K562 (cell line): ENCODE measurements around the gene MCMBP. TPM values are rescaled to one million over a fixed set of nuclear protein-coding genes. Genes with fewer than 3 reads are reported as not detected.

ENCODE experiments used
- ATAC-seq: fragments of 200-7000 bp; cut with Tn5 transposase; 3 replicates; pipeline ENCODE4 v1.9.1; 2020; ENCODE audit warnings: moderate library complexity
- BruUV-seq: library from RNA; stranded (reverse); fragments of 400-500 nt; replicated peaks from 2 replicates; lab custom pipeline; 2021; lab: Mats Ljungman, UMichigan
- CTCF ChIA-PET: fragments of 300-600 bp; formaldehyde crosslinking; extraction: SDS; loops from one replicate; lab custom pipeline; 2021; ENCODE audit warnings: low intra/inter-chr PET ratio; lab: Yijun Ruan, JAX
- POLR2A ChIA-PET: fragments of 300-600, 350-650 bp; sonication (Branson Sonifier 250); formaldehyde crosslinking; extraction: SDS; loops from one replicate; lab custom pipeline; 2021; ENCODE audit warnings: antibody characterized with exemption, inconsistent platforms; lab: Yijun Ruan, JAX
- DNase-seq, 4 experiments: peaks; one replicate each; pipeline versions ENCODE4 v3.0.0 to v3.0.0-alpha.2; 2011 to 2018; ENCODE audit warnings: low spot score in 3 of 4, mixed read lengths in 3 of 4; ENCODE audit errors: extremely low read depth in 1 of 4
- FAIRE-seq: peaks from 2 replicates; lab custom pipeline; 2011; peaks lifted over from hg19 to GRCh38; lab: Jason Lieb, UNC
- H2AFZ ChIP-seq: 2 replicates; pipeline ENCODE4 v1.6.0; 2011; ENCODE audit warnings: low read depth, low read length, control low read depth, inconsistent platforms
- H3K27ac ChIP-seq: fragments of 200-600 bp; 3 replicates; pipeline ENCODE4 v1.8.0; 2011; ENCODE audit warnings: low read depth, mild to moderate bottlenecking, control low read depth, inconsistent platforms, low read length, moderate library complexity, mixed read lengths; ENCODE audit errors: extremely low read depth
- H3K27me3 ChIP-seq, 2 experiments: fragments of 300-600 bp in 1 of 2; 2 replicates in 1 of 2; 3 replicates in 1 of 2; pipeline versions ENCODE4 v1.6.0 to v1.8.0; 2011; ENCODE audit warnings: inconsistent platforms in 2 of 2, low read length in 2 of 2, mild to moderate bottlenecking in 1 of 2, mixed read lengths in 1 of 2, moderate library complexity in 1 of 2; ENCODE audit not compliant: control insufficient read depth in 2 of 2, insufficient read depth in 2 of 2
- H3K36me3 ChIP-seq: fragments of 300-600 bp; 3 replicates; pipeline ENCODE4 v1.8.0; 2011; ENCODE audit warnings: mild to moderate bottlenecking, low read length, inconsistent platforms; ENCODE audit not compliant: control insufficient read depth, insufficient read depth
- H3K4me1 ChIP-seq, 2 experiments: fragments of 200-600 bp in 1 of 2; replicated peaks in 1 of 2; 2 replicates in 1 of 2; 3 replicates in 1 of 2; pipeline versions ENCODE4 v1.5.1 to v1.8.0; 2011; ENCODE audit warnings: inconsistent platforms in 2 of 2, low read length in 2 of 2, mild to moderate bottlenecking in 1 of 2, mixed read lengths in 1 of 2, moderate library complexity in 1 of 2; ENCODE audit not compliant: control insufficient read depth in 2 of 2, insufficient read depth in 2 of 2
- H3K4me2 ChIP-seq: 2 replicates; pipeline ENCODE4 v1.6.1; 2011; ENCODE audit warnings: low read length, control low read depth, inconsistent platforms, mixed read lengths; ENCODE audit not compliant: insufficient read depth
- H3K4me3 ChIP-seq: fragments of 200-600 bp; sonication (generic), shearing (Covaris generic); 2 replicates; pipeline ENCODE4 v1.5.1; 2016; ENCODE audit warnings: control low read depth, inconsistent platforms
- H3K79me2 ChIP-seq: fragments of 200-600 bp; 3 replicates; pipeline ENCODE4 v1.8.0; 2011; ENCODE audit warnings: low read length, inconsistent platforms; ENCODE audit not compliant: control insufficient read depth, insufficient read depth
- H3K9ac ChIP-seq, 2 experiments: 2 replicates each; pipeline versions ENCODE4 v1.6.0 to v1.6.1; 2011; ENCODE audit warnings: low read depth in 2 of 2, low read length in 2 of 2, control low read depth in 1 of 2, inconsistent platforms in 1 of 2, mild to moderate bottlenecking in 1 of 2, mixed read lengths in 1 of 2; ENCODE audit not compliant: insufficient read depth in 1 of 2
- H3K9me1 ChIP-seq: one replicate; pipeline ENCODE4 v1.6.0; 2011; ENCODE audit warnings: inconsistent platforms, mild to moderate bottlenecking, low read length, moderate library complexity; ENCODE audit not compliant: control insufficient read depth, insufficient read depth
- H3K9me3 ChIP-seq: replicated peaks from 2 replicates; pipeline ENCODE4 v1.5.1; 2011; ENCODE audit warnings: low read depth, low read length, inconsistent platforms; ENCODE audit not compliant: control insufficient read depth, insufficient read depth
- H4K20me1 ChIP-seq: replicated peaks from 2 replicates; pipeline ENCODE4 v1.6.1; 2011; ENCODE audit warnings: low read length, inconsistent platforms, mixed read lengths; ENCODE audit not compliant: control insufficient read depth, insufficient read depth
- ARHGAP35 ChIP-seq: fragments of 450-650 bp; IDR thresholded peaks from 2 replicates; pipeline ENCODE4 v1.6.1; 2018; ENCODE audit not compliant: partially characterized antibody
- BCOR ChIP-seq: fragments of 450-650 bp; IDR thresholded peaks from 2 replicates; pipeline ENCODE4 v1.6.1; 2016
- C11orf30 ChIP-seq: fragments of 450-650 bp; IDR thresholded peaks from 2 replicates; pipeline ENCODE4 v1.6.1; 2016; ENCODE audit warnings: low read depth, mild to moderate bottlenecking
- ELF1 ChIP-seq: fragments of 200-800 bp; sonication (Bioruptor generic); IDR thresholded peaks from 2 replicates; pipeline ENCODE4 v1.6.1; 2016; ENCODE audit warnings: missing genetic modification characterization, missing compliant biosample characterization
- NONO ChIP-seq, 2 experiments: fragments of 200-400 bp in 1 of 2; fragments of 450-650 bp in 1 of 2; formaldehyde crosslinking in 1 of 2; IDR thresholded peaks; 2 replicates each; pipeline ENCODE4 v1.6.1; 2017; ENCODE audit warnings: low read depth in 2 of 2, mild to moderate bottlenecking in 2 of 2, moderate library complexity in 2 of 2, low read length in 1 of 2
- U2AF2 ChIP-seq: fragments of 200-400 bp; formaldehyde crosslinking; optimal IDR thresholded peaks from 2 replicates; pipeline ENCODE3; 2017; ENCODE audit warnings: low read depth, mild to moderate bottlenecking, low read length
- XRCC4 ChIP-seq: IDR thresholded peaks from one replicate; pipeline ENCODE4 v1.6.1; 2011; ENCODE audit not compliant: insufficient read depth, insufficient read length; ENCODE audit errors: extremely low read depth
- ZNF57 ChIP-seq: fragments of 450-650 bp; formaldehyde crosslinking; IDR thresholded peaks from 2 replicates; pipeline ENCODE4 v1.4.0; 2020; ENCODE audit warnings: mild to moderate bottlenecking, moderate library complexity
- ZNF589 ChIP-seq: fragments of 200-800 bp; sonication (Bioruptor generic); IDR thresholded peaks from 2 replicates; pipeline ENCODE4 v1.6.1; 2016; ENCODE audit warnings: low read depth, missing genetic modification characterization, missing compliant biosample characterization
- ZNF766 ChIP-seq: fragments of 200-800 bp; sonication (Bioruptor generic); conservative IDR thresholded peaks from 2 replicates; pipeline ENCODE4 v1.6.1; 2016; ENCODE audit warnings: missing genetic modification characterization, missing compliant biosample characterization
- WGBS: fragments of 100-300 bp; shearing (Covaris generic); methylation state at CpG from one replicate; pipeline ENCODE4 v1.1.6; 2016; ENCODE audit warnings: low coverage, mixed read lengths; ENCODE audit not compliant: insufficient coverage; ENCODE audit errors: missing lambda C conversion rate; 5-methylcytosine and 5-hydroxymethylcytosine counted together
- in situ Hi-C: fragments of 300-500 bp; cut with MboI; formaldehyde crosslinking; loops from 4 replicates; pipeline ENCODE4 v1.15.0; 2018; ENCODE audit warnings: inconsistent platforms, mixed read lengths
- intact Hi-C: fragments of 100-400 bp; cut with micrococcal nuclease; formaldehyde crosslinking; loops from 2 replicates; pipeline ENCODE4 v1.14.2; 2022
- polyA plus RNA-seq, 8 experiments: library from polyadenylated mRNA; depleted of rRNA in 4 of 8; stranded (reverse) in 5 of 8; unstranded in 3 of 8; fragments of >200 nt; fragmentation: Nextera tagmentation in 2 of 8; fragmentation: Illumina TruSeq in 1 of 8; extraction: Ambion mirVana in 2 of 8; extraction: Trizol in 1 of 8; gene quantifications; 2 replicates each; pipeline versions ENCODE4 v1.2.1 to v1.2.3, GENCODE V29; 2011 to 2014; ENCODE audit warnings: inconsistent platforms in 1 of 8, missing spikeins in 1 of 8
- total RNA-seq, 7 experiments: library from RNA; depleted of rRNA in 6 of 7; stranded (reverse); fragments of >200 nt in 6 of 7; fragmentation: Illumina TruSeq in 2 of 7; extraction: Trizol in 2 of 7; gene quantifications; 2 replicates each; pipeline versions ENCODE4 v1.2.1 to v1.2.3, GENCODE V29; 2011 to 2021; ENCODE audit warnings: low replicate concordance in 1 of 7
- TF ChIP-seq, protein P1 (sequence below): fragments of 250-450 bp; sonication (Bioruptor Pico); IDR thresholded peaks from 2 replicates; pipeline ENCODE4 v1.5.0; 2021; ENCODE audit warnings: mild to moderate bottlenecking, borderline replicate concordance

Gene MCMBP
- total and polyA plus RNA-seq, 9 of the 15 experiments (the other 6 are each of a cell fraction or from before 2014, with no cell fraction given) = 11.2 to 74.3 (median 50.5) TPM

- H2AFZ ChIP-seq = no peak overlapping the region
- H3K4me2 ChIP-seq = no peak overlapping the region
- H3K9ac ChIP-seq = no peak overlapping the region
- ChIA-PET POLR2A (no interaction called here), CTCF (no interaction called here)
- H3K9me3 ChIP-seq = no peaks in the 10 kb centered on the region
- 57% methylated on average over 6 of the region's 6 CpGs for WGBS
- FAIRE-seq (no peak), DNase-seq (no peak), ATAC-seq (no peak)
- H4K20me1 ChIP-seq = no peaks in the 10 kb centered on the region
- no peak overlapping the region for H3K27ac ChIP-seq
- H3K9me1 ChIP-seq = no peaks in the 10 kb centered on the region
- no peak overlapping the region for H3K4me3 ChIP-seq
- 0 out of 3 replicates have a peak, but pooled peaks cover 2% of the 10 kb centered on the region for H3K36me3 ChIP-seq
- H3K79me2 ChIP-seq = no peaks in the 10 kb centered on the region
- H3K27me3 ChIP-seq = no peaks in the 10 kb centered on the region
- in situ Hi-C loops = no loop called here
- BruUV-seq = no TSS peak
- no peaks in the 10 kb centered on the region for H3K4me1 ChIP-seq
- intact Hi-C loops = no loop called here
- TF ChIP-seq, protein P1, sequence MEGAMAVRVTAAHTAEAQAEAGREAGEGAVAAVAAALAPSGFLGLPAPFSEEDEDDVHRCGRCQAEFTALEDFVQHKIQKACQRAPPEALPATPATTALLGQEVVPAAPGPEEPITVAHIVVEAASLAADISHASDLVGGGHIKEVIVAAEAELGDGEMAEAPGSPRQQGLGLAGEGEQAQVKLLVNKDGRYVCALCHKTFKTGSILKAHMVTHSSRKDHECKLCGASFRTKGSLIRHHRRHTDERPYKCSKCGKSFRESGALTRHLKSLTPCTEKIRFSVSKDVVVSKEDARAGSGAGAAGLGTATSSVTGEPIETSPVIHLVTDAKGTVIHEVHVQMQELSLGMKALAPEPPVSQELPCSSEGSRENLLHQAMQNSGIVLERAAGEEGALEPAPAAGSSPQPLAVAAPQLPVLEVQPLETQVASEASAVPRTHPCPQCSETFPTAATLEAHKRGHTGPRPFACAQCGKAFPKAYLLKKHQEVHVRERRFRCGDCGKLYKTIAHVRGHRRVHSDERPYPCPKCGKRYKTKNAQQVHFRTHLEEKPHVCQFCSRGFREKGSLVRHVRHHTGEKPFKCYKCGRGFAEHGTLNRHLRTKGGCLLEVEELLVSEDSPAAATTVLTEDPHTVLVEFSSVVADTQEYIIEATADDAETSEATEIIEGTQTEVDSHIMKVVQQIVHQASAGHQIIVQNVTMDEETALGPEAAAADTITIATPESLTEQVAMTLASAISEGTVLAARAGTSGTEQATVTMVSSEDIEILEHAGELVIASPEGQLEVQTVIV (CRISPR knock-in tag) = no peak
- no peak for TF ChIP-seq BCOR
- no peak for TF ChIP-seq U2AF2
- TF ChIP-seq ZNF589 (CRISPR knock-in tag) = no peak
- TF ChIP-seq ARHGAP35 = no peak
- no peak for TF ChIP-seq ELF1
- no peak for TF ChIP-seq ZNF766 (CRISPR knock-in tag)
- TF ChIP-seq NONO (IDR thresholded peaks at IDR 0.05; ENCODE audit: low read depth in 2 of 2, low read length in 1 of 2) = no peak
- TF ChIP-seq C11orf30 = no peak
- no peak for TF ChIP-seq XRCC4
- TF ChIP-seq ZNF57 (CRISPR knock-in tag) = no peak
These were observed 70.6 kb downstream of the MCMBP start for GRCh38 chr10:119801998-119802538.
